ENCODE measurements around the gene TRIM63. TPM values are rescaled to one million over a fixed set of nuclear protein-coding genes. Genes with fewer than 3 reads are reported as not detected.

TRIM63 gene
- total and polyA plus RNA-seq, 2 donors (not counting 1 experiment from before 2014, with no cell fraction given), result not detected

DNA sequence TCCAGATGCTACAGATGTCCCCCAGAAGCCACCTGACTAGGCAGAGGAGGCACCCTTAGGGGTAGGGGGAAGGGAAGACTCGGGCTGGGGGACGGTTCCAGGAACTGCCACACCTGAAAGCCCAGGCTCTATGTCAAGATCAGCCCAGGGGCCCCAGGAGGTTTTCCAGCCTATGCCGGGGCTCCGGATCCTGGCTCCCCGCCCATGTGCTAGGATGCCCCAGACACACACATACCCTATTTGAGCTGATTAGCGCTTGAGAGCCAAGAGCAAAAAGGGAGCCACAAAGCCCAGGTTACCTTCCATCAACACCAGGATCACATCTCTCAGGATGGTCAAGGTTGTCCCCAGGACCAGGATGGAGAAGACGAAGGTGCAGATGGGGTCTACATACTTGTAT, 26.0 kb downstream of the TRIM63 start:
- H3K79me2 ChIP-seq (ENCODE audit: control insufficient read depth, insufficient read depth, low read length), result no peaks in the 10 kb centered on the region
- peaks cover 2% of the 10 kb centered on the region for H3K4me1 Mint-ChIP-seq
- H3K36me3 ChIP-seq (replicated peaks in 1 of 2; ENCODE audit: control extremely low read depth in 1 of 2, control insufficient read depth in 1 of 2, extremely low read depth in 1 of 2, insufficient read depth in 2 of 2, low read length in 1 of 2), result no peaks in the 10 kb centered on the region
- H3K27me3 Mint-ChIP-seq, result peaks cover 31% of the 10 kb centered on the region
- TF ChIP-seq, protein P1, sequence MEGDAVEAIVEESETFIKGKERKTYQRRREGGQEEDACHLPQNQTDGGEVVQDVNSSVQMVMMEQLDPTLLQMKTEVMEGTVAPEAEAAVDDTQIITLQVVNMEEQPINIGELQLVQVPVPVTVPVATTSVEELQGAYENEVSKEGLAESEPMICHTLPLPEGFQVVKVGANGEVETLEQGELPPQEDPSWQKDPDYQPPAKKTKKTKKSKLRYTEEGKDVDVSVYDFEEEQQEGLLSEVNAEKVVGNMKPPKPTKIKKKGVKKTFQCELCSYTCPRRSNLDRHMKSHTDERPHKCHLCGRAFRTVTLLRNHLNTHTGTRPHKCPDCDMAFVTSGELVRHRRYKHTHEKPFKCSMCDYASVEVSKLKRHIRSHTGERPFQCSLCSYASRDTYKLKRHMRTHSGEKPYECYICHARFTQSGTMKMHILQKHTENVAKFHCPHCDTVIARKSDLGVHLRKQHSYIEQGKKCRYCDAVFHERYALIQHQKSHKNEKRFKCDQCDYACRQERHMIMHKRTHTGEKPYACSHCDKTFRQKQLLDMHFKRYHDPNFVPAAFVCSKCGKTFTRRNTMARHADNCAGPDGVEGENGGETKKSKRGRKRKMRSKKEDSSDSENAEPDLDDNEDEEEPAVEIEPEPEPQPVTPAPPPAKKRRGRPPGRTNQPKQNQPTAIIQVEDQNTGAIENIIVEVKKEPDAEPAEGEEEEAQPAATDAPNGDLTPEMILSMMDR (IDR thresholded peaks at IDR 0.05), result no peak
- TF ChIP-seq EZH2 (IDR thresholded peaks at IDR 0.05; ENCODE audit: borderline replicate concordance, insufficient read depth, low read depth, low read length, poor library complexity, severe bottlenecking), result no peak
- no peak overlapping the region for H3K4me3 Mint-ChIP-seq
- WGBS (ENCODE audit: insufficient coverage), result 62% methylated on average over 2 of the region's 7 CpGs
- no peaks in the 10 kb centered on the region for H3K9me3 ChIP-seq (ENCODE audit: control extremely low read depth in 1 of 3, control insufficient read depth in 2 of 3, insufficient read depth in 1 of 3, low read length in 2 of 3)
- no peaks in the 10 kb centered on the region for H4K20me1 ChIP-seq (ENCODE audit: control insufficient read depth, insufficient read depth, low read length, poor library complexity, severe bottlenecking)
- intact Hi-C loops (cut with micrococcal nuclease), result no loop called here
- H3K4me1 ChIP-seq (ENCODE audit: control insufficient read depth in 2 of 2, insufficient read depth in 2 of 2, low read length in 2 of 2), result peaks cover under 1 to 3% of the 10 kb centered on the region in 2 donors
- no peak overlapping the region for H3K9ac ChIP-seq (ENCODE audit: low read length)
- no peak for ATAC-seq (ENCODE audit: low read depth)
- no peak overlapping the region for H3K4me2 ChIP-seq (replicated peaks; ENCODE audit: low read depth, low read length, poor library complexity, severe bottlenecking)
- ChIA-PET POLR2A (no interaction called here), CTCF (interaction anchor here (1.5 kb wide), 1 partner anchor 103 kb away, joined by 3 read pairs; no protein-coding TSS in a partner anchor)
- no peak overlapping the region for H3K27ac Mint-ChIP-seq
- peaks cover 0 to 44% (median 11%) of the 10 kb centered on the region in 4 experiments for H3K27me3 ChIP-seq (replicated peaks in 1 of 4; ENCODE audit: control extremely low read depth in 1 of 4, control insufficient read depth in 3 of 4, insufficient read depth in 4 of 4, low read length in 3 of 4)
- no peak overlapping the region for H3K27ac ChIP-seq (ENCODE audit: low read length in 2 of 2)
- no peaks in the 10 kb centered on the region for H3K9me3 Mint-ChIP-seq (ENCODE audit: insufficient read depth)
- no peak overlapping the region for H3K4me3 ChIP-seq (ENCODE audit: control extremely low read depth in 1 of 5, extremely low read depth in 1 of 5, insufficient read depth in 1 of 5, low read depth in 2 of 5, low read length in 4 of 5)
- H2AFZ ChIP-seq (ENCODE audit: insufficient read depth, low read depth, low read length, poor library complexity, severe bottlenecking), result no peak overlapping the region
- no peak for DNase-seq

DNA sequence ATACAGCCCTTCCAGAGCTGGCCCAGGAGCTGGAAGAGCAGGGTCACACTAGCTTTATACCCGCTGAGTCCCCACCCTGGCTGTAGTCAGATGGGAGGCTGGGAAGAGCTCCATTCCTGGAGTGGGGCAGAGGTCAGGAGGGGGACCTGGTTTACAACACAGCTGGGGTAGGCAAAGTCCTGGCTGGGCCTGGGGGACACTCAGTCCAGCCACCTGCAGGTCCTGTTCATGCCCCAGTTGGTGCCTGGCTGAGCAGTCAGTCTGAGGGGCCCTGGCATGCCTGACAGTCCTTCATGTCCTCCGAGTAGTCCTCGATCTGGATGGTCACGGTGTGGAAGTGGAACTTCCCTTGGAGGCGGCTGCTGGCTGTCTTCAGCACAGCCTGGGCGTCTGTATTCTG, 28.5 kb downstream of the TRIM63 start:
- POLR2A ChIA-PET, result no interaction called here
- Histone ChIP-seq H3K9ac (ENCODE audit: low read length) (no peak overlapping the region), H3K4me1 (ENCODE audit: control insufficient read depth in 2 of 2, insufficient read depth in 2 of 2, low read length in 2 of 2) (peaks cover 10 to 13% of the 10 kb centered on the region in 2 donors), H3K27ac (ENCODE audit: low read length in 2 of 2) (no peak overlapping the region), H4K20me1 (ENCODE audit: control insufficient read depth, insufficient read depth, low read length, poor library complexity, severe bottlenecking) (no peaks in the 10 kb centered on the region), H3K4me2 (replicated peaks; ENCODE audit: low read depth, low read length, poor library complexity, severe bottlenecking) (no peak overlapping the region), H3K4me3 (ENCODE audit: control extremely low read depth in 1 of 5, extremely low read depth in 1 of 5, insufficient read depth in 1 of 5, low read depth in 2 of 5, low read length in 4 of 5) (no peak overlapping the region), H3K9me3 (ENCODE audit: control extremely low read depth in 1 of 3, control insufficient read depth in 2 of 3, insufficient read depth in 1 of 3, low read length in 2 of 3) (no peaks in the 10 kb centered on the region), H2AFZ (ENCODE audit: insufficient read depth, low read depth, low read length, poor library complexity, severe bottlenecking) (no peak overlapping the region), H3K27me3 (replicated peaks in 1 of 4; ENCODE audit: control extremely low read depth in 1 of 4, control insufficient read depth in 3 of 4, insufficient read depth in 4 of 4, low read length in 3 of 4) (peaks cover 0 to 38% (median 7%) of the 10 kb centered on the region in 4 experiments), H3K79me2 (ENCODE audit: control insufficient read depth, insufficient read depth, low read length) (no peaks in the 10 kb centered on the region), H3K36me3 (replicated peaks in 1 of 2; ENCODE audit: control extremely low read depth in 1 of 2, control insufficient read depth in 1 of 2, extremely low read depth in 1 of 2, insufficient read depth in 2 of 2, low read length in 1 of 2) (no peaks in the 10 kb centered on the region)
- CTCF ChIA-PET, result no interaction called here
- intact Hi-C loops (cut with micrococcal nuclease), result loop anchor here (5.0 kb wide), 1 partner anchor 123 kb away; no protein-coding TSS in a partner anchor
- no peak for ATAC-seq (ENCODE audit: low read depth)
- DNase-seq, result no peak
- H3K4me3 Mint-ChIP-seq, result no peak overlapping the region
- no peak for TF ChIP-seq EZH2 (IDR thresholded peaks at IDR 0.05; ENCODE audit: borderline replicate concordance, insufficient read depth, low read depth, low read length, poor library complexity, severe bottlenecking)
- TF ChIP-seq, protein P1 (IDR thresholded peaks at IDR 0.05), result no peak
- WGBS (ENCODE audit: insufficient coverage), result 77% methylated on average over 5 of the region's 6 CpGs
- peaks cover 19% of the 10 kb centered on the region for H3K27me3 Mint-ChIP-seq
- no peaks in the 10 kb centered on the region for H3K9me3 Mint-ChIP-seq (ENCODE audit: insufficient read depth)
- H3K4me1 Mint-ChIP-seq, result peaks cover 12% of the 10 kb centered on the region
- H3K27ac Mint-ChIP-seq, result no peak overlapping the region

All from B cell (primary cell).